Parathyroid adenoma (tissue), 2 donors: ENCODE results near the gene FOXN3.

Experiments
- H2AFZ ChIP-seq: fragments of 300-600 bp; sonication (generic); one replicate; pipeline ENCODE4 v1.7.0; 2017; ENCODE audit warnings: antibody characterized with exemption, mild to moderate bottlenecking
- H3K27ac ChIP-seq: fragments of 300-600 bp; sonication (generic); one replicate; pipeline ENCODE4 v1.7.0; 2017
- H3K27me3 ChIP-seq: fragments of 300-600 bp; sonication (generic); one replicate; pipeline ENCODE4 v1.7.0; 2017; ENCODE audit warnings: low read length; ENCODE audit not compliant: control insufficient read depth, insufficient read depth
- H3K36me3 ChIP-seq: fragments of 300-600 bp; sonication (generic); one replicate; pipeline ENCODE4 v1.7.0; 2017; ENCODE audit warnings: low read length; ENCODE audit not compliant: control insufficient read depth, insufficient read depth
- H3K4me1 ChIP-seq: fragments of 300-600 bp; sonication (generic); one replicate; pipeline ENCODE4 v1.7.0; 2017; ENCODE audit warnings: control low read depth
- H3K4me2 ChIP-seq: fragments of 300-600 bp; sonication (generic); one replicate; pipeline ENCODE4 v1.7.0; 2017; ENCODE audit warnings: low read length
- H3K4me3 ChIP-seq: fragments of 300-600 bp; sonication (generic); one replicate; pipeline ENCODE4 v1.7.0; 2017; ENCODE audit warnings: low read depth, low read length
- H3K79me2 ChIP-seq: fragments of 300-600 bp; sonication (generic); one replicate; pipeline ENCODE4 v1.7.0; 2017; ENCODE audit warnings: control low read depth
- H3K9ac ChIP-seq: fragments of 300-600 bp; sonication (generic); one replicate; pipeline ENCODE4 v1.7.0; 2017; ENCODE audit warnings: mild to moderate bottlenecking
- H3K9me3 ChIP-seq: fragments of 300-600 bp; sonication (generic); one replicate; pipeline ENCODE4 v1.7.0; 2017; ENCODE audit warnings: low read length; ENCODE audit not compliant: control insufficient read depth
- CTCF ChIP-seq: fragments of 300-600 bp; sonication (generic); IDR thresholded peaks from one replicate; pipeline ENCODE4 v1.7.0; 2017; ENCODE audit warnings: antibody characterized with exemption, mild to moderate bottlenecking
- donor health status: primary hyperparathyroidism.

The FOXN3 gene

DNA sequence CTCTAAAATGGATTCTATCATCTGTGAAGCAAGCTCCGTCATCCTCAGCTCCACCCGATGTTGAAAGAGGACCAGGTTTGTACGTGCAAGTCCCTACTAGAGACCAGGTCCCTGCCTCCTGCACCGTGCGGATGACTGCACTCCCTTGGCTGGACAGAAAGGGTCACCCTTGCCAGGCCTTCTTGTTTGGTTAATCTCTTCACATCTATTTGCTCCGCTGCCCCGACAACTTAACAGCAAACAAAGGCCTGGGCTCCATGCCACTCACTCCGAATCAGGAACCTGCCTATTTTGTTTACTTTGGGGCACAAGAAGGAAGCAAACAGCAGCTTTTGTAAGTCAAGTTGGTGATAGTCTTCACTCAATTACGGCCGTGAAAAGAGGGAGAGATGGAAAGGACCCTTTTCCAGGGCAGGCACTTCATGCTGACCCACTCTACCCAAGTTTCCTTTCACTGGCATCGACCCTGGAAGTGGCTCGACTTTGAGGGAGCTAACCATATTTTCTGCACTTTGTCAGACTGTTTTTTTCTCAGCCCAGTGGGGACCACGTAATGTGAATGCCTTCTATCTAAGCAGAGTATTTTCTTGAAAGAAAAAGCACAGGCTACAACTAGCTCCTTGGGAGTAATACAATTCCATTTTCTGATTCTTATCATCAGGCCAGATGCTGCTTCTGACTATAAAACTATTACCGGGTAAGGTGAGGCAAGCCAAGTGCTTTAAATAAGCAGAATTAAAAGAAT, 202.6 kb downstream of the FOXN3 start:
- Histone ChIP-seq H3K4me1 (peaks cover 24% of the 10 kb centered on the region), H2AFZ (no peak overlapping the region), H3K4me2 (peak overlapping the region; percentile 60), H3K79me2 (peaks cover 24% of the 10 kb centered on the region), H3K27ac (peak overlapping the region; percentile 70), H3K27me3 (no peaks in the 10 kb centered on the region), H3K36me3 (no peaks in the 10 kb centered on the region), H3K9ac (no peak overlapping the region), H3K4me3 (peak overlapping the region; percentile 38), H3K9me3 (no peaks in the 10 kb centered on the region)
- peak; percentile 47 for TF ChIP-seq CTCF

GRCh38 chr14:89212386-89213235, 204.4 kb downstream of the FOXN3 start:
- no peak overlapping the region for H3K4me3 ChIP-seq
- H3K4me1 ChIP-seq: peaks cover 24% of the 10 kb centered on the region
- H3K79me2 ChIP-seq: peaks cover 28% of the 10 kb centered on the region
- H3K4me2 ChIP-seq: no peak overlapping the region
- H3K9ac ChIP-seq: no peak overlapping the region
- no peak overlapping the region for H2AFZ ChIP-seq
- H3K27me3 ChIP-seq: no peaks in the 10 kb centered on the region
- no peaks in the 10 kb centered on the region for H3K36me3 ChIP-seq
- no peak for TF ChIP-seq CTCF
- H3K27ac ChIP-seq: no peak overlapping the region
- H3K9me3 ChIP-seq: no peaks in the 10 kb centered on the region

GRCh38 chr14:89209558-89209957, 207.5 kb downstream of the FOXN3 start:
- Histone ChIP-seq H3K4me1 (peaks cover 9% of the 10 kb centered on the region), H3K9me3 (no peaks in the 10 kb centered on the region), H3K4me2 (no peak overlapping the region), H3K9ac (no peak overlapping the region), H3K27ac (no peak overlapping the region), H3K36me3 (no peaks in the 10 kb centered on the region), H3K79me2 (peaks cover 52% of the 10 kb centered on the region), H2AFZ (no peak overlapping the region), H3K4me3 (no peak overlapping the region), H3K27me3 (no peaks in the 10 kb centered on the region)
- TF ChIP-seq CTCF: no peak

- Histone ChIP-seq H3K9me3 (no peaks in the 10 kb centered on the region), H2AFZ (no peak overlapping the region), H3K36me3 (no peaks in the 10 kb centered on the region), H3K4me3 (no peak overlapping the region), H3K4me1 (peaks cover 3% of the 10 kb centered on the region), H3K27ac (no peak overlapping the region), H3K79me2 (peaks cover 54% of the 10 kb centered on the region), H3K27me3 (no peaks in the 10 kb centered on the region), H3K9ac (no peak overlapping the region), H3K4me2 (no peak overlapping the region)
- no peak for TF ChIP-seq CTCF
Measured at GRCh38 chr14:89207925-89208328, 209.1 kb downstream of the FOXN3 start.
